AG04450 (cell line): ENCODE results near the gene ADPRS. TPM values are rescaled to one million over a fixed set of nuclear protein-coding genes. Genes with fewer than 3 reads are reported as not detected.

ENCODE experiments used
- CTCF ChIA-PET: fragments of 300-600, 350-600 bp; formaldehyde crosslinking; extraction: SDS; loops from one replicate; lab custom pipeline; 2022; ENCODE audit warnings: antibody characterized with exemption, inconsistent platforms; lab: Charles Lee
- POLR2A ChIA-PET: fragments of 350-600 bp; formaldehyde crosslinking; extraction: SDS; loops from one replicate; lab custom pipeline; 2021; ENCODE audit warnings: antibody characterized with exemption, inconsistent platforms; lab: Yijun Ruan, JAX
- DNase-seq: peaks from one replicate; pipeline ENCODE4 v3.0.0-alpha.2; 2011; ENCODE audit warnings: low read depth, low spot score
- H3K27ac ChIP-seq: one replicate; pipeline ENCODE4 v1.5.1; 2012; ENCODE audit warnings: low read depth, low read length, control low read depth
- H3K27me3 ChIP-seq: one replicate; pipeline ENCODE4 v1.6.0; 2012; ENCODE audit warnings: low read length; ENCODE audit not compliant: control insufficient read depth, insufficient read depth
- H3K4me3 ChIP-seq: 2 replicates; pipeline ENCODE4 v1.5.1; 2011; ENCODE audit warnings: mild to moderate bottlenecking, low read depth, low read length, control low read depth
- H3K9me3 ChIP-seq: 2 replicates; pipeline ENCODE4 v1.5.1; 2012; ENCODE audit warnings: low read length; ENCODE audit not compliant: control insufficient read depth, insufficient read depth
- CTCF ChIP-seq: IDR thresholded peaks from 2 replicates; pipeline ENCODE4 v1.5.1; 2011; ENCODE audit warnings: low read depth, low read length, control low read depth, inconsistent platforms
- polyA plus RNA-seq: library from polyadenylated mRNA; depleted of rRNA; stranded (reverse); fragments of >200 nt; gene quantifications from 2 replicates; pipeline ENCODE4 v1.2.3, GENCODE V29; 2011

Gene ADPRS
- polyA plus RNA-seq, 1 experiment, result 22.1 TPM

- TF ChIP-seq CTCF, result no peak
- ChIA-PET POLR2A (interaction anchor here (0.5 to 0.6 kb wide), 2 partner anchors 12 to 17 kb away, joined by 3 to 4 read pairs; no protein-coding TSS in a partner anchor), CTCF (interaction anchor here (1.0 to 6.4 kb wide), 3 partner anchors 17 to 169 kb away, joined by 3 to 44 read pairs (median 4); no protein-coding TSS in a partner anchor)
- no peak for DNase-seq
- Histone ChIP-seq H3K27me3 (no peaks in the 10 kb centered on the region), H3K9me3 (no peaks in the 10 kb centered on the region), H3K27ac (no peak overlapping the region), H3K4me3 (no peak overlapping the region)
These were observed 28.2 kb downstream of the ADPRS start for GRCh38 chr1:36116901-36117300.

DNA sequence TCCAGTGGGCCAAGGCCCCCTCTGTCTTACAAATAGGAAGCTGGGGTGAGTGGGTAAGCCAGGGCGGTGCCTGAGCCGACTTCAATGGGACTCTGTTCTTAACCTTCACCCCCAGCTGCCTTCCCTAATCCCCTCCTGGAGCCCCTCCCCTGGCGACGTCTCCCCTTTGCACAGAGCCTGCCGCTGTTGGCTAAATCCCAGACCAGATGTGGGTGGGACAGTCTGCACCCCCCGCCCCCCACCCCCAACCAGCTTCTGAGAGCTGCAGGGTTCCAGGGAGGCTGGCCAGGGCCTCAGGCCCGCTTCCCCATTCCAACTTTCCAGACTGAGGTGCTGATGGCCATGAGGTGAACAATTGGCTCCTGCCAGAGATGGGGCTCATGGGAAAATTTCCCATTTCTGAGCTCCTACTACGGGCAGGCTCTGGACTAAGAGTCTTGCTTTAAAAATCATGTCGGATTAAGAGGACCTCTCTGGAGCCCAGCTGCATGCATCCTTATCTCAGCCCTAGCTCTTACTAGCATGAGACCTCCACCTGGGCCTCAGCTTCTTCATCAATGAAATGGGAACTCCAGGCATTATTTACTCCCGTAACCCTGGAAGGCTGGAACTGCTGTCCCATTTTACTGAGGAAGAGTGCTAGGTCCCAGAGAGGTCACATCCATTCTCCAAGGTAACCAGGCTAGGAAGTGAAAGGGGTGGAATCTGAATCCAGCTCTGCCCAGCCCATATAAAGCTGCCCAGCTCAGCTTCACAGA, 29.9 kb downstream of the ADPRS start:
- Histone ChIP-seq H3K4me3 (no peak overlapping the region), H3K27ac (no peak overlapping the region), H3K27me3 (peaks cover 4% of the 10 kb centered on the region), H3K9me3 (no peaks in the 10 kb centered on the region)
- ChIA-PET POLR2A (interaction anchor here (0.8 to 1.0 kb wide), 3 partner anchors 10 to 266 kb away, joined by 3 to 5 read pairs (median 3); partner anchors contain the start of gene TRAPPC3), CTCF (interaction anchor here (1.0 to 6.4 kb wide), 4 partner anchors 16 to 167 kb away, joined by 3 to 44 read pairs (median 4); no protein-coding TSS in a partner anchor)
- TF ChIP-seq CTCF, result no peak
- no peak for DNase-seq

- no peak overlapping the region for H3K27ac ChIP-seq
- no peak for TF ChIP-seq CTCF
- ChIA-PET POLR2A (interaction anchor here (1.0 to 1.1 kb wide), 3 partner anchors 9 to 30 kb away, joined by 3 to 5 read pairs (median 4); partner anchors contain the start of gene TRAPPC3), CTCF (interaction anchor here (0.6 to 6.4 kb wide), 7 partner anchors 15 to 166 kb away, joined by 3 to 44 read pairs (median 3); no protein-coding TSS in a partner anchor)
- no peak overlapping the region for H3K4me3 ChIP-seq
- peaks cover 12% of the 10 kb centered on the region for H3K27me3 ChIP-seq
- H3K9me3 ChIP-seq, result no peaks in the 10 kb centered on the region
- no peak for DNase-seq
These were observed 30.8 kb downstream of the ADPRS start for GRCh38 chr1:36119456-36119855.

- no peak for TF ChIP-seq CTCF
- ChIA-PET CTCF (interaction anchor here (1.1 kb wide), 1 partner anchor 13 kb away, joined by 5 read pairs; no protein-coding TSS in a partner anchor), POLR2A (no interaction called here)
- no peak overlapping the region for H3K27ac ChIP-seq
- DNase-seq, result no peak
- H3K9me3 ChIP-seq, result no peaks in the 10 kb centered on the region; the same call in 1 of the 2 replicates
- peaks cover 23% of the 10 kb centered on the region for H3K27me3 ChIP-seq
- H3K4me3 ChIP-seq, result no peak overlapping the region
These were observed 33.7 kb downstream of the ADPRS start for GRCh38 chr1:36122062-36123030.
